Common myeloid progenitor, CD34-positive (primary cell): ENCODE measurements around the gene ARMCX6.
A peak's percentile ranks its signal among the peaks of the same experiment; 100 is the strongest.
"Not testable (repeated sequence)": the region's sequence is repeated elsewhere in the genome, so short reads cannot be mapped to it uniquely, and the experiment has no call there.

Experiments
- CTCF ChIA-PET: fragments of 350-600 bp; sonication (Branson Sonifier 250); formaldehyde crosslinking; loops from one replicate; lab custom pipeline; 2021; ENCODE audit warnings: antibody characterized with exemption; lab: Charles Lee
- POLR2A ChIA-PET: fragments of 350-600 bp; sonication (Branson Sonifier 250); formaldehyde crosslinking; loops from one replicate; lab custom pipeline; 2021; ENCODE audit warnings: antibody characterized with exemption; lab: Charles Lee
- DNase-seq, 3 donors: peaks; one replicate each; pipeline versions ENCODE4 v3.0.0 to v3.0.0-alpha.2; 2013
- H3K27ac ChIP-seq, 2 experiments: 1 replicate in 1 of 2; 2 replicates in 1 of 2; pipeline ENCODE4 v1.7.0; 2013; ENCODE audit warnings: inconsistent platforms in 2 of 2, low read length in 2 of 2, mild to moderate bottlenecking in 2 of 2, low read depth in 1 of 2, moderate library complexity in 1 of 2; ENCODE audit not compliant: severe bottlenecking in 2 of 2, insufficient read depth in 1 of 2, poor library complexity in 1 of 2
- H3K27me3 ChIP-seq, 5 experiments: replicated peaks in 2 of 5; 1 replicate in 3 of 5; 2 replicates in 2 of 5; pipeline versions ENCODE4 v1.6.1 to v1.7.0; 2013; ENCODE audit warnings: low read length in 4 of 5, mild to moderate bottlenecking in 2 of 5, moderate library complexity in 2 of 5, inconsistent platforms in 1 of 5; ENCODE audit not compliant: insufficient read depth in 5 of 5, control insufficient read depth in 4 of 5
- H3K36me3 ChIP-seq, 4 experiments: 1 replicate in 2 of 4; 2 replicates in 2 of 4; pipeline versions ENCODE4 v1.6.1 to v1.7.0; 2013; ENCODE audit warnings: low read length in 3 of 4, control low read depth in 1 of 4, mild to moderate bottlenecking in 1 of 4; ENCODE audit not compliant: control insufficient read depth in 4 of 4, insufficient read depth in 4 of 4
- H3K4me1 ChIP-seq, 4 experiments: 1 replicate in 3 of 4; 2 replicates in 1 of 4; pipeline versions ENCODE4 v1.6.1 to v1.7.1; 2013; ENCODE audit warnings: low read length in 3 of 4, mild to moderate bottlenecking in 3 of 4, control low read depth in 1 of 4, inconsistent platforms in 1 of 4, moderate library complexity in 1 of 4; ENCODE audit not compliant: control insufficient read depth in 4 of 4, insufficient read depth in 4 of 4; ENCODE audit errors: control extremely low read depth in 1 of 4
- H3K4me3 ChIP-seq, 7 experiments: 1 replicate in 4 of 7; 2 replicates in 3 of 7; pipeline versions ENCODE4 v1.5.1 to v1.7.0; 2013; ENCODE audit warnings: mild to moderate bottlenecking in 7 of 7, low read length in 6 of 7, moderate library complexity in 6 of 7, inconsistent platforms in 2 of 7, low read depth in 2 of 7, control low read depth in 1 of 7; ENCODE audit not compliant: insufficient read depth in 4 of 7, control insufficient read depth in 1 of 7; ENCODE audit errors: extremely low read depth in 1 of 7
- H3K9me3 ChIP-seq, 5 experiments: 1 replicate in 4 of 5; 2 replicates in 1 of 5; pipeline versions ENCODE4 v1.6.1 to v1.7.1; 2013; ENCODE audit warnings: low read length in 4 of 5, mild to moderate bottlenecking in 2 of 5, inconsistent platforms in 1 of 5, low read depth in 1 of 5, moderate library complexity in 1 of 5; ENCODE audit not compliant: control insufficient read depth in 4 of 5, insufficient read depth in 2 of 5; ENCODE audit errors: control extremely low read depth in 1 of 5
- WGBS: methylation state at CpG from one replicate; pipeline ENCODE4 v1.1.5; 2013; ENCODE audit not compliant: insufficient coverage; 5-methylcytosine and 5-hydroxymethylcytosine counted together

ARMCX6 gene

GRCh38 chrX:101647716-101648115 lies 29.9 kb upstream of the ARMCX6 start:
- not testable (repeated sequence) for H3K36me3 ChIP-seq

GRCh38 chrX:101642093-101642492 lies 24.3 kb upstream of the ARMCX6 start:
- CTCF ChIA-PET, result interaction anchor here (1.1 kb wide), 1 partner anchor 15 kb away, joined by 3 read pairs; no protein-coding TSS in a partner anchor
- H3K9me3 ChIP-seq, result no peaks in the 10 kb centered on the region
- H3K4me3 ChIP-seq, result no peak overlapping the region
- no peaks in the 10 kb centered on the region for H3K4me1 ChIP-seq
- H3K27me3 ChIP-seq, result no peaks in the 10 kb centered on the region
- POLR2A ChIA-PET, result no interaction called here
- no CpG with 5 or more reads among the region's 1 CpG for WGBS
- H3K27ac ChIP-seq, result no peak overlapping the region
- DNase-seq, result peak in 2 of 3 donors; percentile 24 to 44
- no peaks in the 10 kb centered on the region for H3K36me3 ChIP-seq

More at GRCh38 chrX:101647716-101648115, 29.9 kb upstream of the ARMCX6 start:
- H3K9me3 ChIP-seq, H3K4me1 ChIP-seq, CTCF ChIA-PET, H3K27me3 ChIP-seq, DNase-seq, POLR2A ChIA-PET, H3K27ac ChIP-seq, H3K4me3 ChIP-seq: not testable (repeated sequence)

GRCh38 chrX:101639583-101639982 lies 21.8 kb upstream of the ARMCX6 start:
- H3K36me3 ChIP-seq, result no peaks in the 10 kb centered on the region
- no peaks in the 10 kb centered on the region for H3K4me1 ChIP-seq
- no peaks in the 10 kb centered on the region for H3K27me3 ChIP-seq
- no peak for DNase-seq
- no peak overlapping the region for H3K4me3 ChIP-seq
- POLR2A ChIA-PET, result no interaction called here
- no peaks in the 10 kb centered on the region for H3K9me3 ChIP-seq
- CTCF ChIA-PET, result no interaction called here
- no peak overlapping the region for H3K27ac ChIP-seq

GRCh38 chrX:101619364-101619763 lies 1.6 kb upstream of the ARMCX6 start:
- H3K9me3 ChIP-seq, result no peaks in the 10 kb centered on the region
- ChIA-PET CTCF (no interaction called here), POLR2A (no interaction called here)
- H3K4me1 ChIP-seq, result peaks cover 6 to 26% (median 11%) of the 10 kb centered on the region in 4 experiments
- no peaks in the 10 kb centered on the region for H3K27me3 ChIP-seq
- H3K4me3 ChIP-seq, result no peak overlapping the region
- DNase-seq, result peak in 2 of 3 donors; percentile 57 to 70
- peaks cover 0 to 2% (median 0%) of the 10 kb centered on the region in 4 experiments for H3K36me3 ChIP-seq
- no peak overlapping the region for H3K27ac ChIP-seq

- Histone ChIP-seq H3K9me3 (no peaks in the 10 kb centered on the region), H3K4me1 (no peaks in the 10 kb centered on the region), H3K27ac (no peak overlapping the region), H3K4me3 (no peak overlapping the region), H3K36me3 (no peaks in the 10 kb centered on the region), H3K27me3 (no peaks in the 10 kb centered on the region)
- DNase-seq, result no peak
- ChIA-PET POLR2A (no interaction called here), CTCF (no interaction called here)
- WGBS, result no CpG with 5 or more reads among the region's 1 CpG
Measured at GRCh38 chrX:101605728-101606127, 12.1 kb downstream of the ARMCX6 start.

GRCh38 chrX:101605146-101605545 lies 12.7 kb downstream of the ARMCX6 start:
- Histone ChIP-seq H3K4me3 (no peak overlapping the region), H3K27ac (no peak overlapping the region), H3K27me3 (no peaks in the 10 kb centered on the region), H3K4me1 (no peaks in the 10 kb centered on the region), H3K9me3 (no peaks in the 10 kb centered on the region), H3K36me3 (no peaks in the 10 kb centered on the region)
- ChIA-PET CTCF (no interaction called here), POLR2A (no interaction called here)
- DNase-seq, result no peak

- 85% methylated on average over 2 of the region's 7 CpGs for WGBS
Measured at GRCh38 chrX:101602077-101602476, 15.7 kb downstream of the ARMCX6 start.

More at GRCh38 chrX:101602077-101602476, 15.7 kb downstream of the ARMCX6 start:
- no peak for DNase-seq
- Histone ChIP-seq H3K4me1 (no peaks in the 10 kb centered on the region), H3K27me3 (peaks cover 0 to 2% (median 0%) of the 10 kb centered on the region in 5 experiments), H3K36me3 (no peaks in the 10 kb centered on the region), H3K9me3 (no peaks in the 10 kb centered on the region), H3K27ac (no peak overlapping the region), H3K4me3 (no peak overlapping the region)
- CTCF ChIA-PET, result no interaction called here
- POLR2A ChIA-PET, result no interaction called here
